Activated CD8-positive, alpha-beta memory T cell treated with anti-CD3 and anti-CD28 coated beads for 36 hours (primary cell): ENCODE measurements around the gene NBEA. TPM values are rescaled to one million over a fixed set of nuclear protein-coding genes. Genes with fewer than 3 reads are reported as not detected.

Experiments used
- CTCF ChIA-PET: fragments of 350-600 bp; sonication (Branson Sonifier 250); formaldehyde crosslinking; loops from one replicate; lab custom pipeline; 2021; ENCODE audit warnings: antibody characterized with exemption; lab: Charles Lee
- POLR2A ChIA-PET: fragments of 350-600 bp; sonication (Branson Sonifier 250); formaldehyde crosslinking; loops from one replicate; lab custom pipeline; 2021; ENCODE audit warnings: antibody characterized with exemption; lab: Charles Lee
- total RNA-seq, 2 experiments: library from RNA; stranded (reverse); gene quantifications; one replicate each; pipeline ENCODE4 v1.2.3, GENCODE V29; 2021

Gene NBEA
- total RNA-seq, 2 experiments from 2014 or later, result 0.15 to 0.23 TPM

DNA sequence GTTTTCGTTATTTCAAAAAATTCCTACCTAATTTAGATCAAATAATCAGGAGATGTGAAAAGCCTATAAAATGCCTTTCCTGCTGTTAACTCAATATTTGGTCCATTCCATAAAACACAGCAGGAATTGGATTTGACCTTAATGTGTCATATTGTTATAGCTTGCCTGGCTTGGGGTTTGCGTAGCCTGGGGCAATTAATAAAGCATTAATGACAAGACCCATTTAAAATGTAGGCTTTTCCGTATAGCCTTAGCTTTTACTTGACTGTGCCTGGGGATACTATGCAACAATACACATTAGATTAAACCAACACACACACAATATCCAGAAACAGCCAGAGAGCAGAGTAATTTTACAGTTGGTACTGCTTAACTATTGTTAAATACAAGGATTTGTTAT, 651.6 kb downstream of the NBEA start:
- CTCF ChIA-PET, result no interaction called here
- POLR2A ChIA-PET, result no interaction called here

DNA sequence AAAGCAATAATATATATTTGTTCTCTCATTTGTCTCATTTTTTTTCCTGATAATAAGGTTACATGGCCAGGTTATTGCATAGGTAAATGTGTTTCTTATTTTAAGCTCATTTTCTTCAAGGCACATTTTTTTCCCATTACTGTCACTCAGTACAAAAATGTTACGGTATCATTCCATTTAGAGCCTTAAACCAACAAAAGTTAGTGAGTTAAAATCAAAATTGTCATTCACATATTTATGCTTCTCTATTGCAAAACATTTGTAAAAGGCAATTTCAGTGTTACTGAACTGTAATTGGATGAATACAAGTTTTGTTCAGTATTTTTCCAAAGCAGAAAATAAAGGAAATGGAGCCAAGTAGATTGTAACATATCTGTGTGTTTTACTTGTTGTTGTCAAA, 652.0 kb downstream of the NBEA start:
- ChIA-PET CTCF (no interaction called here), POLR2A (no interaction called here)

DNA sequence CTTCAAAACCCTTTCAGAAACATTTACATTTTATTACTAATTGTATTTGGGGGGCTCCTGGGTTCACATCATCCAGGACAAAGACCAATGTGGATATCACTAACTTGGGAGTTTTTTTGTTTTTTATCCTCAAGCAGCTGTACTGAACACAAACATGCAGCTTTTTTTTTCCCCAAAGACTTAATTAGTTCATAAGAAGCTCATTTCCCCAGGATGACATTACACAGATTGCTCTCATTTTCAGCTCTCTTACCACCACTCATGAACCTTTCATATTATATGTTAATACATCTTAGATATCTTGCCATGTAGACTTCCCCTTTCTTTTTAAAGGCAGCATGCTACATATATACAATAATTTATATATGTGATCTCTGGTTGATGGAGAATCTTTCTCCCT, 653.1 kb downstream of the NBEA start:
- ChIA-PET POLR2A (no interaction called here), CTCF (no interaction called here)

DNA sequence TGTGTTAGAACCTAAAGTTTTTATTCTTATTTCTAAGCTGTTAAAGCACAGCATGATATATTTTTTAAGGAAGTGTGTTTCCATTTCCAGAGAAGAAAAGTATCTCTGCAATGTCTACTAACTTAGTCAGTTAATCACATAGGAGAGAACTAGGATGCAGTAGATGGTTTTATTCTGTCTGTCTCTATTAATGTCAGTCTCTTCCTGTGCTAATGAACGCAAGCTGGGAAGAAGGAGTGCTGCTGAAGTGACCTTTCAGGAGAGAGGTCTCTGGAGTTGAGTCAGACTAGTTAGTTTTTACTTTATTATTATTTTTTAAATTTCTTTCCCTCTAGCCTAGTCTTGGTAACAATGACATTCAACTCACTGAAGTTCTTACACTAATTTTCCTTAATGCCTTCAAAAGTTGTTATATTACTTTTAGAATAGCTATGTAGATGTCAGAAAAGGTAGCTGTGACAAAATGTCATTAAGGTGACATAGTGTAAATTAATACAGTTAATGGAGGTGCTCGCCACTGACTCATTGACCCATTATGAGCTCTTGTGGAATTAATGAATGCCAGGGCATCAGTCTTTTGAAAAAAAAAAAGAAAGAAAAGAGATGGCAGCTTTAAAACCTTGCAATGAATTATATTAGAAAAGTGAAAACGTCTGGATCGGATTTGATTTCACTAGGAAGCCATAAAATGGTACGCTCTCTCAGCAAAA, 654.4 kb downstream of the NBEA start:
- ChIA-PET CTCF (no interaction called here), POLR2A (no interaction called here)

DNA sequence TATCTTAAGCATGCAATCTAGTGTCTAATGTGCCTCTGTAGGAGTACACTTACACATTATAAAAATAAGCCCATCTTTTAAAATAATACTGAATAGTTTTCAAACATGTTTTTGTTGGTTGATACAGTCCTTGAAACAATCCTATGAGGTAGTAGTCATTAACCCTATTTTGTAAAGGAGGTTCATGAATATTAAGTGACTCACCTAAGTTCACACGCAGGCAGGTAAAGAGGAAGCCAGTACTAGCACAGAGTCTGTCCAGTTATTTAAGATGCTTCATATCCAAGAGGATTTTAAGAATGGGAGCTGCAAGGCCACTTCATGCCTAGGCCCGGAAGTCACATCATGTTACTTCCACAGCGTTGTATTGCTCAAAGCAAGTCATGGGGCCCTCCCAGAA, 655.4 kb downstream of the NBEA start:
- POLR2A ChIA-PET, result interaction anchor here (0.5 kb wide), 1 partner anchor 1212 kb away, joined by 3 read pairs; no protein-coding TSS in a partner anchor
- CTCF ChIA-PET, result no interaction called here

DNA sequence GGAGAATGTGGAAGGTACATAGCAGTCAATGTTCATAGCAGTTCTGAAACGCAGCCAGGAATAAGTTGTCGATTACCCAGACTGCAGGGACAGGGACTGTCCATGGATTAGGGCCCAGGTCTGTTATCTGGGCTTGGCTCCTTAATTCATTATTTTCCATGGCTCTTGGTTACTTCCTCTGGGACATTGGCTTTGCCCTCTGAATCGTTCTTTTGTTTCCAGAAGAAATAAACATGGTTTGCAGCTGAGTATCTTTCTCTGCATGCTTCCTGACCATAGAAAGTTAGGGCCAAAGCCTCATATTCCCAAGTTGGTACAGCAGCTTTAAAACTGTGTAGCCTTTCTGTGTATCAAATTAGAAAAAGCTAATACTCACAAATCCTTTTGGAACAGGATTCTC, 656.2 kb downstream of the NBEA start:
- POLR2A ChIA-PET, result no interaction called here

DNA sequence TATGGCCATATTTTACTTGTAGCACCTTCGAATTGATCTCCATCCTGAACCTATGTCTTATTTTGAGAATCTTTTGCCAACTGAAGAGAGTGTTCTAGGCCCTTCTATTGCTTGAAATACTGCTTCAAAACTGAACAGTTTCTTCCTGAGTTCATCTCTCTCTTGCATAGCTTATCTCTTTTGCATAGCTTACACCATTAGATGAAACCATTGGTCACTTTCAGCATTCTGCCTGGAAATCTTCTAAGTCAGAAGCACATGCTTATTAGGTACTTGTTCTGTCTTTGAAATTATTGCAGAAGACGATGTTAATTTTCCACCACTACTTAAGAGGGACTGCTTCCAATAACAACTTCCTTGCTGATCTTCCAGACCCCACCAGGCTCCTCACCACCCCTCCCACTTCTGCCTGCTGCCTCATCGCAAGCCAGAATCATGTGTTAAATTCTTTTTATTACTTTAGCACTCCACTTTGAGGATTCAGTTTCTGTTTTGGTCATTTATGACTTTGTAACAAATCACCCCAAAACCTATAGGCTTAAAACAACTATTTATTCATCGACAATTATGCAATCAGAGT, 656.8 kb downstream of the NBEA start:
- ChIA-PET CTCF (no interaction called here), POLR2A (no interaction called here)

More for the DNA sequence above, 656.2 kb downstream of the NBEA start:
- CTCF ChIA-PET, result no interaction called here

DNA sequence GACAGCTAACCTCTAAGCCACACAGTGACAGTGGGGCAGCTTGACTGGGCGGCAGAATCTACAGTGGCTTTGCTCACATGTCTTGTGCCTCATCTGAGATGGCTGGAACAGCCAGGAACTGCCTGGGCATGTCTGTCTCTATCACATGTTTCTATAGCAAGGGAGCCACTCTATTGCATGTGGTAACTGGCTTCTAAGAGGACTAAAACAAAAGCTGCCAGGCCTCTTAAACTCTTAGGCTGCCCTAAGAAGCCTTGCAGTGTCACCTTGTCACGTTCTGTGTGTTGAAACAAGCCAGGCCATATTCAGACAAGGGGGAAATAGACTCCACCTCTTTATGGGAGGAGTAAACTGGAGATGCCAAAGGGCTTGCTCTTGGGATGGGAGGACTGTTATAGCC, 657.3 kb downstream of the NBEA start:
- CTCF ChIA-PET, result no interaction called here

DNA sequence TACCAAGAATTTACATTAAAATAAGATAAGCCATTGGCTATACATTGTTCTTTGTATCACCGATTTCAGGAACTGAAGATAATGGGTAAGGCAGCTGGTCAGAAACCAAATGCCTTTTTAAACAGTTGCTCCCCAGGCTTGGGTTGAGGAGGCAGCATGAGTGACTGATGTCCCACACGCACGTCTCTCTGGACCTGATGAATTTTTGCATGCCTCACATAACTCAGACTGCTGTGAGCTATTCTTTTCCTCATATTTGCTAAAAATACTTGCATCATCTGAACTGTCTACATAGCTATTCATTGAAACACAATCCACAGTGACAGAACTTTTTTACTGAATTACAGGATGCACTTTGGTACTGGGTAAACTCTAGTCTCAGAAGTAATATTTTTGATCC, 658.1 kb downstream of the NBEA start:
- ChIA-PET POLR2A (no interaction called here), CTCF (no interaction called here)

More for the DNA sequence above, 657.3 kb downstream of the NBEA start:
- POLR2A ChIA-PET, result no interaction called here

DNA sequence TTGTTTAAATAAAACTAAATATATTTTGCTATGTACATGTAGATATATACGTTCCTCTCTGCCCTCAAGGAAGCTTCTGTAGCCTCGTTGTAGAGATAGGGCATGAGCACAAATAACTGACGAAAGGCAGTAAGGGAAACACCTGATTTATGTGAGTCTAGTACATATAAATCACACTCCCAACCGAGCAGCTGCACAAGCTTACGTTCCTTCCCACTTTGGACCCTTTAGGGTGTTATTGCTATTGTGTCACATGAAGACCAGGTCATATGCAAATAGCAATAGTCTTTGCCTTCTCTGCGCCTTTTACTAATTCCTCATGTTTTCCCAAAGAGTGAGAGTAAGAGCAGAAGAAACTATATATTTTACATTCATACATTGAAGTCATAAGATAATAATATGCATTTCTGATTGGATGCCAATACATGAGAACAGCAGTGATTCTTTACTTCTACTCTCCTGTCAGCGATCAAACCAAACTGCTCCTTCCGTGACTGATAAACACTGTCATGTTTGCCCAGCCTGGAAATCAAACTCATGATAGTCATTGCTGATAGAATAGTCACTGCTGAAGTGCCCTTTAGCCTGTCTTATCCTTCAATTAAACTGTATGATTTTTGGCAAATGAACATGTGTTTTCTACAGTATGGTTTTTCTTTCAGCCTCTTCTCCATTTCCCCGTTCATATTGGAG, 661.7 kb downstream of the NBEA start:
- ChIA-PET POLR2A (no interaction called here), CTCF (no interaction called here)

DNA sequence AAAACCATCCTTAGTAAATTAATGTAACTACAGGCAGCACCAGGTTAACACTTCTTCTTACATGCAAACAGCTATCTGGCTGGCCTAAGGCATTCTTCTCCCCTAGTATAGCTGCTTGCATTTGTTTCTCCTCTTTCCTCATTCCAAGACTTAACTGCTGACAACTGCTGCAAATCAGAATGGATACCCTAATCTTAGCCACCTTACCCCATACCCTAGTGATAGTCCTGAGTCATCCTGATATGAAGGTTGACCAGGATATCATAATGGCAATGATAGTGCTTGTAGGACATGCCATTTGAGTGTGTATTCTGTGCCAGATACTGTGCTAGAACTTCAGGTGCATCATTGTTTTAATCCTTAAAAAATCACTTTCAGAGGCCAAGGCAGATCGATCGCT, 672.6 kb downstream of the NBEA start:
- ChIA-PET POLR2A (no interaction called here), CTCF (no interaction called here)

DNA sequence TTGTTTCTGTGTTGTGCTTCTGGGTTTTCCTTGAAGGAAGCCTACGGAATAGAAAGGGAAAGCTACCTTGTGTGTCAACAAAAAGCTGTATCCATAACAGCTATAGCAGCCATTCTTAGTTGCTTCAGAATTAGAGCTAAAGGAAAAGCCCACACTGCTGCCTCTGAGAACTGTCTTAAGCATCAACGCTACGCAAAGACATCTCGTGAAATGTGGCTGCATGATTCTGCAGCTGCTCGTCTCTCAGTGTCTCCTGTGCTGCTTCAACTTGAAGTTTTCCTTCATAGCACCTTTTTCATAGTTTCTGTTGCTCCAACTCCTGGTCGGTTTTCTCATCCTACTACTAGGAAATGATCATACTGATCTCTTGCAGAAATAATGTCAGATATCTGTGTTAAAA, 675.4 kb downstream of the NBEA start:
- CTCF ChIA-PET, result no interaction called here

DNA sequence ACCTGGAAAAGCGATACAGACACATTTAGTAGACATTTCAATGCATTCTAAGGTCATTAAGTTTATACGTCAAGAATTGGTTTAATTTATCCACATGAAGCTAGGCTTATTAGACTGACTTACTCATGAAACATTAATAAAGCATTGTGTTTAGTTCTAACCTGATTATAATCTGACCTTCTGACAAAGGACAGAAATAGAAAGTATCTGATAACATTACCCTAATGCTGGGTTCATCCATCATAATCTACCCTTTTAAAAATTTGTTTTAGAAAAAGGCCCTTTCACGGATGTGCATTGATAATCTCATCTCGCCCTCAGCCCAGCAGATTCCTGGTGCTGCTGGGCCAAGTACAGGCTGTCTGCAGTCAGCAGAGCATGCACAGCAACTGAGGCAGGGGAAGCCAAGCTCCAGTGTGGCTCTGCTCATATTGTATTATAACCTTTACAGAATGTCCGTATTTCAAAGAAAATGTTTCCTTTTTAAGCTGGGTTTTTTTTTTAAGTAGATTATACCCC, 676.6 kb downstream of the NBEA start:
- ChIA-PET CTCF (no interaction called here), POLR2A (no interaction called here)

More for the DNA sequence above, 675.4 kb downstream of the NBEA start:
- POLR2A ChIA-PET, result no interaction called here

DNA sequence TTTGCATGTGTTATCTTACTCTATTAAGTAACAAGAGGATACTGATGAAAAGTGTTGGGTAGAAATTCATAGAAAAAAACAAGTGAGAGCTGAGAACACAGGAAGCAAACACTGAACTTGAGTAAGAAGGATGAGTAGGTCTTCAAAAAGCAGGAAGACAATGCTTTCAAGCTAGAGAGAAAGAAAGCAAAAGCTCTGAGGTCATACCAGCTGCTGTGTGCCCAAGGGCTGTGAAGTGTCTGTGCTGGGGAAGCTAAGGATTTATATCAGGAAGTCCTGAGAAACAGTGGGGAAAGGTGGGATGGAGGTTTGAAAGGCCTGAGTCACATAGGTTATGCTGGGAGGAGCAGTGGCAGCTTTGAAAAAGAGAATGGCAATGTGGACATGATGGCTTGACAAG, 679.9 kb downstream of the NBEA start:
- ChIA-PET POLR2A (no interaction called here), CTCF (no interaction called here)

DNA sequence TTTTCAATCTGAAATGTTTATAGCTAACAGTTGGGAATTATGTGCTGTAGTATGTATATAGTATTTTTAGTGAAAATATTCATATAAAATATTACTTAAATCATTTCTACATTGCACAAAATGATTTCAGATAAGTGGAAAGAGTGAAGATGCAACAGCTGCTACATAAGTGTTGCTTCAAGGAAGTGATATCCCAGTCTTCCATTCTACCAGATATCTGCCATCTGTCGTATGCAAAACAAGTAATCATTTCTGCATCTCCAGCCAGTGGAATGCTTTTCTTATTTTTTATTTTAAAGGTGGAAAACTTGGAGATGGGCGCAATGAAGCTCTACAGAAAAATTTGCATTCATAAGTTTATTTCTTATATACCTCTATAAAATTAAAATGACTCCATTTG, 687.0 kb downstream of the NBEA start:
- ChIA-PET CTCF (no interaction called here), POLR2A (no interaction called here)

DNA sequence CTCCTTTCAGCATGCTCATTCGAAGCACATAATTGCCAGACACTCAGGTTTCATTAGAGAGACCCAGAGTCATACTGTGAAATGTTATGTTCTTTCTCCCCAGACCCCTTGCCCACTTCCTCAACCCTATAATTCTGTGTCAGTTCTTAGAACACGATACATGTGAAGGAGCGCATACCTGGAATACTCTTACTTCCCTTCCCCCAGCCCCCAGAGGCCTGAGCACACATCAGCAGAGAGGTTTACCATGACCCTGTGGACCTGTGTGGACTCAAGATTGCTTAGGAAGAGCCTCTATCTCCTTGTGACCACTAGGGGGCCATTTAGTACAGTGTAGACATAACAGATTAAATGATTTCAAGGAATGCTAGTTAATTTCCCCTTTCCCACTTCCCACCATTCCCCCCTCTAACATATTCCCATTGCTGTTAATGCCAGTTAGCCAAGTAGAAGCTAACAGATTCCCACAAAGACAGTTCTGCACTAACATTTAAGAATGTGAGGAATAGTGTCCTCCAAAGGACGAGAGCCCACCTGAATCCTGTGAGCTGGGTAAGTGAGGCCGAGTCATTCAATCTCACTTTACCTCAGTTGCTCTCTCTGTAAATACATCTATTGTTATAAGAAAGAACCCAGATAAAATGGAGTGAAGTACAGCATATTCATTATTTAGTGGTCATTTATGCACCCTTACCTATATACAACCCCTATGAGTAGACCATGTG, 688.6 kb downstream of the NBEA start:
- ChIA-PET POLR2A (no interaction called here), CTCF (no interaction called here)

DNA sequence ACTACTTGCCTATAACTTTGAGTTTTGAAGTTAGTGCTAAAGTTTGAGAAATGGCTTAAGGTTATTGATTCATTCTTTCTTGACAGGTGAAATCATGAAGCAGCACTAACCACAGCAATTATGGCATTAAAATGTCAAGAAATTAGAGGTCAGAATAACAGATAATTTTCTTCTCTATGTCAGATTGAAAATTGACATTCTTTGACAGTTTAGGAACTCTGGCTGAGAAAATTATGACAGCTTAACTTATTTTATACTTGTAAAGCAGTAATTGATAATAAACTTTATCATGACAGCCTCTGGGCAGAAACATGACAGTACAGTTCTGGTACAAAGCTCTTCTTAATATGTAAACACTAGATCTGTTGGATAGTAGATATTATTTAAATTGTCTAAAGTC, 689.6 kb downstream of the NBEA start:
- CTCF ChIA-PET, result no interaction called here
- POLR2A ChIA-PET, result no interaction called here

DNA sequence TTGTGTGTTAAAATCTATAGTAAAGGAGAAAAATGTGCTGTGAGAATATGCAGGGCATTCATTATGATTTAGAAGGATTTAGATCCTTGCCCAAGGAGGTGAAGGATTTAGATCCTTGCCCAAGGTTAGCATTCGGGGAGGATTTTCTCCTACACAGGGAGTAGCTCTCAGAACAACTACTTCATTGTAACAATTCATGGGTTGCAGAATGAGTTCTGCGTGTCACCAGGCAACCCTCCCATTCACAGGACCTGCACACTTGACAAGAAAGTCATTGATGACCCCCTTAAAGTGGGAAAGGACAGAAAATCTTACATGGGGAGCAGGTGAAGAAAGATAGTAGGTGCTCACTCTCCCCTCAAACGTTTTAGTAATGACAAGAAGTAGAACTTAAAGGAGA, 701.6 kb downstream of the NBEA start:
- CTCF ChIA-PET, result no interaction called here
- POLR2A ChIA-PET, result no interaction called here

DNA sequence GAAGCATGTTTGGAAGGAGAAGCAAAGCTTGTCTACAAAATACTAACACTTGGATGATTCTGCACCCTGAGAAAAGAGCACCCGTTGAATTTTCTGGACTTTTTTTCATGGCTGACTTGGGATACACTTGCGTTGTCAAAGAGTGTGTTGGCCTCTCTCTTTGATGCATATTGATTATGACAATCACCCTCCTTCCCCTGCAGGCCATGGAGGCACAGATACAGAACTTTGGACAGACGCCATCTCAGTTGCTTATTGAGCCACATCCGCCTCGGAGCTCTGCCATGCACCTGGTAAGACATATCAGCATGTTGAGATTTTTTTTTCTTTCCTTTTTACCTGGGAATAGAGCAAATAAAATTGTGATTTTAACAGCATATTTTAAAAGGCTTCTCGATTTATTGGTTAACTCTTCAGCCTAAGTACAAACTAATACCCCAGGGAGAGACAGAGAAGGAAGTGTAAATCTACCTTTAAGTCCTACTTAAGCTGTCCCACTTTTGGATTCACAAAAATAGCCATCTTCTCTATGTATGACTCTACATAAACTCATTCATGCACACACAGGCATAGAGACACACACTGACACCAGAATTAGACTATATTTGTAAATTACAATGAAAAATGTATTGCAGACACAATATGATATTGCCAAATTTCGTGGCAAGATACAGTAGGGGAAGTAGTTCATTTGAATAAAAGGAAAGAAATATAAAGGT, 704.1 kb downstream of the NBEA start:
- CTCF ChIA-PET, result no interaction called here

More for the DNA sequence above, 704.1 kb downstream of the NBEA start:
- POLR2A ChIA-PET, result no interaction called here
